Esophagus squamous epithelium (tissue), 4 donors: ENCODE measurements around the gene DHX15.

Source experiments
- CTCF ChIP-seq, 6 experiments: fragments of 450-650 bp in 4 of 6; fragments of 200-600 bp in 2 of 6; sonication (generic) in 2 of 6; IDR thresholded peaks; one replicate each; pipeline ENCODE4 v1.5.1; 2016 to 2019; ENCODE audit warnings: antibody characterized with exemption in 6 of 6, mild to moderate bottlenecking in 4 of 6, moderate library complexity in 4 of 6
- POLR2A ChIP-seq, 4 donors: fragments of 450-650 bp; IDR thresholded peaks; one replicate each; pipeline ENCODE4 v1.6.1; 2017; ENCODE audit warnings: antibody characterized with exemption in 4 of 4, mild to moderate bottlenecking in 4 of 4, moderate library complexity in 3 of 4

- no peak for TF ChIP-seq CTCF (IDR thresholded peaks at IDR 0.05)
- no peak for TF ChIP-seq POLR2A (IDR thresholded peaks at IDR 0.05)
These were observed 23.0 kb upstream of the DHX15 start for GRCh38 chr4:24607334-24607733.
